PC-3 (cell line): ENCODE results near the gene SLC16A9.

Source experiments
- EZH2 ChIP-seq: fragments of 300-600 bp; sonication (generic); IDR thresholded peaks from one replicate; pipeline ENCODE4 v1.6.1; 2017; ENCODE audit warnings: antibody characterized with exemption, mild to moderate bottlenecking, low read length; ENCODE audit not compliant: unreplicated experiment
- EZH2phosphoT487 ChIP-seq: fragments of 300-600 bp; sonication (generic); IDR thresholded peaks from 2 replicates; pipeline ENCODE4 v1.6.1; 2018; ENCODE audit warnings: mild to moderate bottlenecking, antibody characterized with exemption, low read length, borderline replicate concordance
- TF ChIP-seq, protein P1 (sequence below): fragments of 300-600 bp; sonication (generic); conservative IDR thresholded peaks from 2 replicates; pipeline ENCODE4 v1.5.1; 2017; ENCODE audit warnings: antibody characterized with exemption, low read depth, mild to moderate bottlenecking, low read length

DNA sequence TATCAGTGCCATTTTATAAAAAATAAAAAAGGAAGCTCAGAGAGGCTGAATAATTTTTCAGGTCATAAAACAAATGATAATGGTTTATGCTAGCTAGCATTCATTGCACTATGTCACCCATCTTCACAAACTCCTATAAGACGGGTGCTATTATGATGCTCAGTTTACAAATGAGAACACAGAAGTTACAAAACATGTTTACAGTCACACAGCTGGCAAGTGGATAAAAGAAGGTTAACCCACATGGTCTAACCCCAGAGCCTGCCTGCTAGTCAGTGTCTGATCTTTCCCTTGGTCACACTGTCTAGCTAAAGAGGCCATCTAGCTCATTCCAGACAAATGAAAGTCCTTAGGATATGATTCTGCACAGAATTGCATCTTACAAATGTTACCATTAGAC, 39.4 kb downstream of the SLC16A9 start:
- TF ChIP-seq EZH2, result no peak
- TF ChIP-seq, protein P1, sequence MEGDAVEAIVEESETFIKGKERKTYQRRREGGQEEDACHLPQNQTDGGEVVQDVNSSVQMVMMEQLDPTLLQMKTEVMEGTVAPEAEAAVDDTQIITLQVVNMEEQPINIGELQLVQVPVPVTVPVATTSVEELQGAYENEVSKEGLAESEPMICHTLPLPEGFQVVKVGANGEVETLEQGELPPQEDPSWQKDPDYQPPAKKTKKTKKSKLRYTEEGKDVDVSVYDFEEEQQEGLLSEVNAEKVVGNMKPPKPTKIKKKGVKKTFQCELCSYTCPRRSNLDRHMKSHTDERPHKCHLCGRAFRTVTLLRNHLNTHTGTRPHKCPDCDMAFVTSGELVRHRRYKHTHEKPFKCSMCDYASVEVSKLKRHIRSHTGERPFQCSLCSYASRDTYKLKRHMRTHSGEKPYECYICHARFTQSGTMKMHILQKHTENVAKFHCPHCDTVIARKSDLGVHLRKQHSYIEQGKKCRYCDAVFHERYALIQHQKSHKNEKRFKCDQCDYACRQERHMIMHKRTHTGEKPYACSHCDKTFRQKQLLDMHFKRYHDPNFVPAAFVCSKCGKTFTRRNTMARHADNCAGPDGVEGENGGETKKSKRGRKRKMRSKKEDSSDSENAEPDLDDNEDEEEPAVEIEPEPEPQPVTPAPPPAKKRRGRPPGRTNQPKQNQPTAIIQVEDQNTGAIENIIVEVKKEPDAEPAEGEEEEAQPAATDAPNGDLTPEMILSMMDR, result no peak
- no peak for TF ChIP-seq EZH2phosphoT487
